AG09319 (cell line): ENCODE data around the gene LIN28B.

Experiments
- DNase-seq: peaks from one replicate; pipeline ENCODE4 v3.0.0-alpha.2; 2010; ENCODE audit warnings: low read depth; ENCODE audit errors: extremely low read depth
- CTCF ChIP-seq: IDR thresholded peaks from 2 replicates; pipeline ENCODE4 v1.5.1; 2011; ENCODE audit warnings: low read depth, mild to moderate bottlenecking, inconsistent platforms, low read length, moderate library complexity

LIN28B gene

GRCh38 chr6:104956731-104957294 is at the start of gene LIN28B:
Gene LIN28B (plus strand): TSS chr6:104957107. CDS start chr6:104957251, 144 bp downstream.
- TF ChIP-seq CTCF, result no peak
- no peak for DNase-seq

- no peak for DNase-seq
- no peak for TF ChIP-seq CTCF
Observed at GRCh38 chr6:104908031-104908887, 48.6 kb upstream of the LIN28B start.

- DNase-seq, result no peak
Observed at GRCh38 chr6:104908888-104909525, 47.9 kb upstream of the LIN28B start.

GRCh38 chr6:104921896-104922295 is 35.0 kb upstream of the LIN28B start:
- TF ChIP-seq CTCF, result no peak
- DNase-seq, result no peak

More at GRCh38 chr6:104908888-104909525, 47.9 kb upstream of the LIN28B start:
- TF ChIP-seq CTCF, result no peak

- DNase-seq, result no peak
- TF ChIP-seq CTCF, result no peak
Observed at GRCh38 chr6:104928141-104928540, 28.8 kb upstream of the LIN28B start.

GRCh38 chr6:104929353-104929752 is 27.6 kb upstream of the LIN28B start:
- TF ChIP-seq CTCF, result no peak
- DNase-seq, result no peak

- TF ChIP-seq CTCF, result no peak
Observed at GRCh38 chr6:104930939-104931338, 26.0 kb upstream of the LIN28B start.

More at GRCh38 chr6:104930939-104931338, 26.0 kb upstream of the LIN28B start:
- no peak for DNase-seq
